Activated naive CD4-positive, alpha-beta T cell (primary cell): ENCODE results near the gene EAF1.
"Not testable (repeated sequence)": the region's sequence is repeated elsewhere in the genome, so short reads cannot be mapped to it uniquely, and the experiment has no call there.

Experiments
- DNase-seq, 4 experiments: peaks; one replicate each; lab custom pipeline; 2025; lab: John Stamatoyannopoulos, UW

EAF1 gene

GRCh38 chr3:15452156-15452555, 24.8 kb downstream of the EAF1 start:
- DNase-seq: no peak

DNA sequence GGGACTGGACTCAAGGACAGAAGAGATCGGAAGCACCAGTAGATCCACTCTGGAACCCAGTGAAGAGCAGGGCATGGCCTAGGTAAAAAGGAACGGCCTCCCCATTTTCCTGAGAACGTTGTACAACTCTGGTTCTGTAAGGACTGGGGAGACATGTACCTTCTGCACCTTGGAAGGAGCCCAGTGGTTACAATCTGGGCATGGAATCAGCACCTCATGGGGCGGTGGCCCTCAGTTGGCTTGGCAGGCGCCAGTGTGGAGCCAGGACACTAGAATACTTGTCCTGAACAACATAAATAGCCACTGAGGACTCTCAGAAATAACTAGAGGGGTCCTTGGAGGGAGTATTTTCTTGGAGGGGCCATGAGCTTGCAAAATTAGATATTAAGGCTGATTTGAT, 25.6 kb downstream of the EAF1 start:
- DNase-seq: no peak

DNA sequence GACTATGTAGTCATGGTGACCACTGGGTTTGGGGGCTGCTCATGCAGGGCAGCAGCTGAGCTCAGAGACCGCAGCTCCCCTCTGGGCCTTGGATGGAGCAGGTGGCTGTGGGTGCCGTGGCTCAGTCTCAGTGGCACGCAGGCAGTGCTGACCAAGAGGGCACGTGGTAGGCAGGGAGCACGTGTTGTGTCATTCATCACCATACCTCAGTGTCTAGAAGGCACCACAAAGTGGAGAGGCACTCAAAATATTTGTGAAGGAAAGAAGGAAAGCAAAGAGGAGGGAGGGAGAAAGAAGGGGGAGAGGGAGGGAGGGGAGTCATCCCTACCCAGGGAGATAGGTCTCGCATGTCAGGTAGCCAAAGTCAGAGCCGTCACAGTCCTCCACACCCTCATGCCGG, 26.1 kb downstream of the EAF1 start:
- DNase-seq: no peak

- no peak for DNase-seq
These were observed 26.7 kb downstream of the EAF1 start for GRCh38 chr3:15453991-15454625.

DNA sequence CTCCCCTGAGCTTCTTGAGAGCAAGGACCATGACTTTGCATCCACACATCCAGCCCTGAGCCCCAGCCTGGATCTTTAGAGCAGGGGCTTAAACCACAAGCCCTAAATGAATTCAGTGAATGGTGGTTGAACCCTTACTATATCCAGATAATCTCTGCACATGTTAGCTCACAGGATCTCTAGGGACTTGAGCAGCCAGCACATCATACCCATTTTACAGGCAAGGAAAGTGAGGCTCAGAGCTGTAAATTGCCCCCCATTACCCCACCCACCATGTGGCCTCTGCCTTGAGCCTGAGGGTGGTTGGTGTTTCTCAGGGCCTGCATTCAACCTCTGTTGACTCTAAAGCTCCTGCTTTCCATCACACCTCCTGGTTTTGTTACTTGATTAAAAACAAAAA, 27.6 kb downstream of the EAF1 start:
- DNase-seq: no peak

GRCh38 chr3:15455756-15456155, 28.4 kb downstream of the EAF1 start:
- no peak for DNase-seq

- no peak for DNase-seq
These were observed 28.9 kb downstream of the EAF1 start for GRCh38 chr3:15456321-15456720.

DNA sequence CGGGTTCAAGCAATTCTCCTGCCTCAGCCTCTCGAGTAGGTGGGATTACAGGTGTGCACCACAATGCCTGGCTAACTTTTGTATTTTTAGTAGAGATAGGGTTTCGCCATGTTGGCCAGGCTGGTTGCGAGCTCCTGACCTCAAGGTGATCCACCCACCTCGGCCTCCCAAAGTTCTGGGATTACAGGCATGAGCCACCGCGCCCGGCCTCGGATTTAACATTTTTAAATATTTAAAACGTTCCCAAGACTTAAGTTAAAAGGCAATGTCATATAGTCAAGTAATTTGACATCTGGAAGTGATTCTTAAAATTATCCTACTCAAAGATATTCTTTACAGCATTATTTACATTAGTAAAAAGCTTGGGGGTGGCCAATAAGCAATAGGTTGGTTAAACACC, 29.5 kb downstream of the EAF1 start:
- DNase-seq: not testable (repeated sequence)

DNA sequence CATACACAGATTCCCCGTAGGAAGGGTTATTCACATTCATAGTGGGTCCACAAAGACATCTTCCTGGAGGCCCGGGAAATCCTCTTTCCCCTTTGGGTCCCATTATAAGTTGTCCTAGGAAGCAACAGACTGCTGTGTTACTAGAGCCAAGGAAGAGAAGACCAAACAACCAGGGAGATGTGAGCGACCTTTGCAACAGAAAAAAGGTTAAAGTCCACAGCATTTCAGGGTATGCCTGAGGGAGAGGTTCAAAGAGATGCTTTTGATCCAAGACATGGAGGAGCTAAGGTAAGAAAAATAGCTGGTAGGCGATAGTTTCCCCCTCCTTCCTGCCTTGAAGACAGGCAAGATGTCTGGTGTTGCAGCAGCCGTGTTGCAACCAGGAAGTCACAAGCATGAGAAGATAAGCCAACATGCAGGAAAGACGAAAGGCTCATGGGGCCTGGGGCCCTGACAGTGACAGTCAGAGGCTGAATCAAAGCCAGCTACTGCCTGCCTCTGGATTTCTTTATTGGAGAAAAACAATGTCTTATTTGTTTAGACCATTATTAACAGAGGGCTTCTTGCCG, 30.9 kb downstream of the EAF1 start:
- DNase-seq: no peak

DNA sequence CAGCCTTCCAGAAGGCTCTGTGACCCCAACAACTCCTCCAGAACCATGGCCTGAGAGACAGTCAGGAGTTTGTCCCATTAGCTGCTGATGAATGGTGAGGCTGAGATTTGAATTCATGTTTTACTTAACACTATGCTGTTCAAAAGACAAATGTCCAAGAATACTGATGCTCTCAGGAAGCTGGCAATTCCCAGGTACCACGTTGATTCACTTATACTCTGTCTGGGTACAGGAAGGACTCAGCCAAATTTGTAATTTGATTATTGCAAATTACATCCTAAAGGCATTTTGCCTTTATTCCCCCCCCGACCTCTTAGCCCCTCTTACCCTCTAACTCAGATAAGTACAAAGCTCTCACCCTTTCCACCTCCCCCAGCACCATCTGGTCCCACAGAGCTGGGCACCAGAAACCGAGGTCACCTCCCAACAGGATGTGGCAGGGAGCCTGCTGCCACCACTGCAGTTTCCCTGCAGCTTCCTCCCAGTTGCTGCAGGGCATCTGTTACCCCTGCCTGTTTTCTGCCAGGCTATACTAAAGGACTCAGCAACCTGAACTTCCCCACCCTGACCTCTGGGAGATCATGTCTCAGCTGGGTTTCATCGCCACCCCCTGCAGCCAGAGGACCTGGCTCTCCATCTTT, 33.6 kb downstream of the EAF1 start:
- no peak for DNase-seq

DNA sequence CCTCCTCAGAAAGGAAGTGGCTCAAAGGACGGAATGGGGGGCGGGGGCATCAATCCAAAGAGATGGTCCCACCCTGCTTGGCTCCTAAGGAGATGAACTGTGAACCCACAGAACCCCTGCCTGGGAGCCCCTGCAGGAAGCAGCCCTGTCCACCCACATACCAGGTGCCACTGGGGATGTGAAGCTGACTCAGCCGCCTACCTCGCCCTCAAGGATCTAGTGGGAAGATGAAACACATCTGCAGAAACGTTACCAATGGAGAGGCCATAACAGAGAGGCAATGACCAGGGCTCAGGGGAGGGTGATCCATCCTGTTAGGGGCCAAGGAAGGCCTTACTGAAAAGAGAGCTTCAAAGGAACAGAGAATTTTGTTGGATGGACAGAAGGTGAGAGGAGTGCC, 35.1 kb downstream of the EAF1 start:
- no peak for DNase-seq

DNA sequence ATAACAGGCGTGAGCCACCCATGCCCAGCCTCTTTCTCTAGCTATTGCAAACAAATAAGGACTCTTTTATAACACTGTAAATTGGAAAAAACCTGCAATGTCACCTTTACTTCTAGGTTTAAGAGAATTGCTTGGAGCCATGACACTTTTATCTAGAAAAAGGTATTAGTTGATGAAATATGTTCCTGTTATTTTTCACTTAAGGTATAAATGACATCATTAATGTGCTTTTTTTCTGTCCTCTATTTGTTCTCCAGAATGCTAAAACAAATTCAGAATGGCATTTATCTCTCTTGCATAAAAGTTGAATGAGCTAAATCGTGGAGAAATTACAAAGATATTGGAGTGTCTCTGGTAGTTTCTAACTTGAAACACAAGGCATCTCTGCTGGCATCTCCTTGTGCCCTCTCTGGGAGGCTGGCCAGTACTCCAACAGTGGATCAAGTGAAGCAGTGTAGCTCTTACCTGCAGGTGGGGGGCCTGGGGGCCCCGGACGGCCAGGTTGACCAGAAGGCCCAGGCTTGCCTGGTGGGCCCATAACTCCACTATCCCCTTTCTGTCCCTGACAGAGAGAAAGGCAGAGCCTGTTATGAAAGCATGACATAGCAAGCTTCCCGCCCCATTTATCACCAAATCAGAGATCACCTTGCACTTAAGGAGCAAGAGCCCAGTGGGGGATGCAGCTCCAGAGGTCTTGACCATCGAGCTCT, 38.6 kb downstream of the EAF1 start:
- DNase-seq: no peak

GRCh38 chr3:15467227-15468181, 40.1 kb downstream of the EAF1 start:
- DNase-seq: no peak

- DNase-seq: no peak
These were observed 42.9 kb downstream of the EAF1 start for GRCh38 chr3:15470261-15470660.

DNA sequence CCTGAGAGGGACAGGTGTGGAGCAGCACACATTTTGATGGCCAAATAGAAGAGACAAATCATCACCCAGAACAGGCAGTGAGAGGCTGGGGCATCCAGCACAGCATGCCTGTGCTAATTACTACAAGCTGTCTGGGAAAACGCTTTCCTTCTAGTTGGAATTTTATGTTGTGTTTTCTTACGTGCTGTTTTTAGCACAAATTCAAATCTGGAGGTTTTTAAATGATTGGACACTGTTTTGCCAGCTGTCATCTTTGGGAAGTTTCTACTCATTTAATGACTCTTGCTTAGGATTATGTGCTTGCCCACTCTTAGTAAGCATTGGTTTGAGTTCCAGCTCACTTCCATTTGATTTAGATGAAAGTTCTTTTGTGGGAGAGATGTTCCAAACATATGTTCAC, 43.5 kb downstream of the EAF1 start:
- DNase-seq: no peak

GRCh38 chr3:15471861-15472260, 44.5 kb downstream of the EAF1 start:
- no peak for DNase-seq

GRCh38 chr3:15475161-15475560, 47.8 kb downstream of the EAF1 start:
- no peak for DNase-seq

DNA sequence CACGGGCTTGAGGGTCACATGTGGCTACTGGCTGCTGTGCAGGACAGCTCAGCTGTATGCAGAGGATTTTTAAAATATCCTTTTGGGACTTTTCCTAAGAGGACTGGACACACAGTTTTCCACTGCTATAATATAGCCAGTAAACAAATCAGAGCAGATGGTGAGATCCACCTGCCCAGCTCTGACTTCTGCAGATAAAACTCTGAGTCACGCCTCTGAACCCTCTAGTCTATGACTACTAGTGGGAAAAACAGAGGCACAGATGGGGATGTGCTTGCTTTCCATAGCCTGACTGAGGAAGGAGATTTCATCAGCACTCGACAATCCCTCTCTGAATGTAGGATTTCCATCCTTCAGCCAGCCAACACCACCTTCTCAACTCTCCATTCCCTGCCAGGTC, 49.0 kb downstream of the EAF1 start:
- DNase-seq: no peak

DNA sequence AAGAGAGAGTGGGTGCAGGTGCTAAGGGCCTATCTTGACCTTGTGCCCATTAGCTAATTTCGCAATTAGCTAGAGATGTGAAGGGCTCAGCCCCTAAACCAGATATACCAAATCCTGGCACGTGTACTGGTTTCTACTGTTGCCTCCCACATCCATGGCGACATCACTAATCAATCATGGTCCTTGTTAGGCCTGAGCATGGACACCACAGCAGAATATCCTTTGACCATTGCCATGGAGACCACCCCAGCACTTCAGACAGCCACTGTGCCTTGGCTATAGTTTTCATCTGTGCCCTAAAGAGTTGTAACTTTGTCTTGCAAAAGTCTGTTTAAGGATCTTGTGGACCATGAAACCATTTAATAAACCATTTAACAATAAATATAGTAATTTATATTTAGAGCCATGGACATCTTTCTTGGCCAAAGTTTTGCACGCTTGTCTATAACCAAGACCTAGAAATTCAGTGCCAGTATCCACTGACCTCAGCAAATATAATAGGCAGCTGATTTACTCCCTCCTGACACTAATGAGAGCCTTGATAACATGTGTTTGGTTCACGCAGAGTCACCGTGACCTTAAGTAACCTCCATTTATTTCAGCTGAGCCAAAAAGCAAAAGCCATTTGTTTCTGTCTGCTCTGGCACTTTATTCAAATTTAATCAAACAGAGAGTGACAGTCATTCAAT, 50.7 kb downstream of the EAF1 start:
- no peak for DNase-seq

- DNase-seq: no peak
These were observed 51.2 kb downstream of the EAF1 start for GRCh38 chr3:15478640-15478979.

GRCh38 chr3:15479400-15480224, 52.2 kb downstream of the EAF1 start:
- DNase-seq: no peak
